Measurements from ENCODE around the gene CORO1C. TPM values are rescaled to one million over a fixed set of nuclear protein-coding genes. Genes with fewer than 3 reads are reported as not detected.
A peak's percentile ranks its signal among the peaks of the same experiment; 100 is the strongest.

CORO1C gene
- total and polyA plus RNA-seq, 2 donors (not counting 3 experiments of a cell fraction or from before 2014, with no cell fraction given), result 150 to 240 TPM

- dilution Hi-C loops (cut with MboI; ENCODE audit: extremely low pct_ligation_motif_present, low sequenced_read_pairs) (no loop called here), intact Hi-C loops (cut with micrococcal nuclease) (loop anchor here (2.0 to 5.0 kb wide), 3 partner anchors 167 to 368 kb away; partner anchors contain the start of genes ISCU and UNG)
- DNase-seq (ENCODE audit: low read depth, low spot score) (peak; percentile 70), FAIRE-seq (peak; percentile 77)
- Histone ChIP-seq H3K9me3 (replicated peaks; ENCODE audit: control insufficient read depth, insufficient read depth, low read length) (no peaks in the 10 kb centered on the region), H4K20me1 (replicated peaks; ENCODE audit: control insufficient read depth, extremely low read depth, insufficient read depth, low read length) (peaks cover 5% of the 10 kb centered on the region), H3K9ac (replicated peaks; ENCODE audit: extremely low read depth, insufficient read depth, low read length) (peak overlapping the region; percentile 93), H3K4me1 (ENCODE audit: control insufficient read depth, extremely low read depth, insufficient read depth, low read length) (peaks cover 37% of the 10 kb centered on the region), H3K4me2 (ENCODE audit: insufficient read depth, low read length) (peak overlapping the region; percentile 99), H3K4me3 (replicated peaks in 1 of 3; ENCODE audit: insufficient read depth in 1 of 3, low read depth in 1 of 3, low read length in 3 of 3) (peak overlapping the region; percentile 57 to 91 (median 76)), H3K9me1 (replicated peaks; ENCODE audit: control insufficient read depth, extremely low read depth, insufficient read depth, low read length) (no peaks in the 10 kb centered on the region), H3K36me3 (ENCODE audit: control insufficient read depth in 2 of 2, extremely low read depth in 1 of 2, insufficient read depth in 2 of 2, low read length in 2 of 2) (no peaks in the 10 kb centered on the region), H3K27ac (ENCODE audit: insufficient read depth, low read depth, low read length) (peak overlapping the region; percentile 92), H2AFZ (ENCODE audit: low read depth, low read length) (no peak overlapping the region), H3K27me3 (ENCODE audit: control insufficient read depth in 2 of 2, insufficient read depth in 2 of 2, low read length in 2 of 2) (no peaks in the 10 kb centered on the region), H3K79me2 (ENCODE audit: control insufficient read depth, insufficient read depth, low read length) (peaks cover 64% of the 10 kb centered on the region)
- POLR2A ChIA-PET, result interaction anchor here (0.8 to 1.2 kb wide), 7 partner anchors 15 to 68 kb away, joined by 3 to 8 read pairs (median 4); no protein-coding TSS in a partner anchor
- CTCF ChIA-PET, result interaction anchor here (1.1 to 1.4 kb wide), 4 partner anchors 35 to 73 kb away, joined by 4 to 17 read pairs (median 9); no protein-coding TSS in a partner anchor
- TSS peak; percentile 56 for BruUV-seq (replicated peaks)
- no peak for TF ChIP-seq CTCF (IDR thresholded peaks at IDR 0.05; ENCODE audit: extremely low read depth in 1 of 2, insufficient read depth in 1 of 2, low read depth in 1 of 2, low read length in 2 of 2)
- TF ChIP-seq JUN (IDR thresholded peaks at IDR 0.05; ENCODE audit: borderline replicate concordance, insufficient read depth, insufficient read length, low read depth), result no peak
- no peak for TF ChIP-seq MYC (IDR thresholded peaks at IDR 0.05; ENCODE audit: low read depth, low read length)
- no peak for TF ChIP-seq POLR2A (IDR thresholded peaks at IDR 0.05; ENCODE audit: low read depth, low read length)
- TF ChIP-seq MAX (IDR thresholded peaks at IDR 0.05; ENCODE audit: insufficient read depth, insufficient read length), result no peak
- TF ChIP-seq GATA2 (IDR thresholded peaks at IDR 0.05; ENCODE audit: insufficient read depth, insufficient read length, low read depth, low read length), result no peak
- TF ChIP-seq POLR2AphosphoS5 (IDR thresholded peaks at IDR 0.05; ENCODE audit: insufficient read depth, low read depth, low read length), result no peak
- no peak for TF ChIP-seq FOS (IDR thresholded peaks at IDR 0.05; ENCODE audit: borderline replicate concordance, insufficient read depth, low read length)
- no peak for TF ChIP-seq EZH2 (IDR thresholded peaks at IDR 0.05; ENCODE audit: borderline replicate concordance, low read depth, low read length, severe bottlenecking)
Measured at GRCh38 chr12:108729612-108730364, 1.5 kb downstream of the CORO1C start.

Measured in endothelial cell of umbilical vein (primary cell).